Endothelial cell of umbilical vein (primary cell): ENCODE results near the gene COL6A2.

Source experiments
- JUN ChIP-seq: IDR thresholded peaks from 2 replicates; pipeline ENCODE4 v1.6.1; 2011; ENCODE audit warnings: borderline replicate concordance, low read depth; ENCODE audit not compliant: insufficient read length, insufficient read depth
- POLR2A ChIP-seq: IDR thresholded peaks from 2 replicates; pipeline ENCODE4 v1.6.1; 2012; ENCODE audit warnings: low read depth, mild to moderate bottlenecking, control low read depth, low read length
- TF ChIP-seq, protein P1 (sequence below), 2 donors: IDR thresholded peaks; 1 replicate in 1 of 2; 2 replicates in 1 of 2; pipeline ENCODE4 v1.5.1; 2011; ENCODE audit warnings: low read length in 2 of 2, mild to moderate bottlenecking in 2 of 2, moderate library complexity in 2 of 2, control low read depth in 1 of 2, inconsistent platforms in 1 of 2, low read depth in 1 of 2; ENCODE audit not compliant: insufficient read depth in 1 of 2; ENCODE audit errors: extremely low read depth in 1 of 2

DNA sequence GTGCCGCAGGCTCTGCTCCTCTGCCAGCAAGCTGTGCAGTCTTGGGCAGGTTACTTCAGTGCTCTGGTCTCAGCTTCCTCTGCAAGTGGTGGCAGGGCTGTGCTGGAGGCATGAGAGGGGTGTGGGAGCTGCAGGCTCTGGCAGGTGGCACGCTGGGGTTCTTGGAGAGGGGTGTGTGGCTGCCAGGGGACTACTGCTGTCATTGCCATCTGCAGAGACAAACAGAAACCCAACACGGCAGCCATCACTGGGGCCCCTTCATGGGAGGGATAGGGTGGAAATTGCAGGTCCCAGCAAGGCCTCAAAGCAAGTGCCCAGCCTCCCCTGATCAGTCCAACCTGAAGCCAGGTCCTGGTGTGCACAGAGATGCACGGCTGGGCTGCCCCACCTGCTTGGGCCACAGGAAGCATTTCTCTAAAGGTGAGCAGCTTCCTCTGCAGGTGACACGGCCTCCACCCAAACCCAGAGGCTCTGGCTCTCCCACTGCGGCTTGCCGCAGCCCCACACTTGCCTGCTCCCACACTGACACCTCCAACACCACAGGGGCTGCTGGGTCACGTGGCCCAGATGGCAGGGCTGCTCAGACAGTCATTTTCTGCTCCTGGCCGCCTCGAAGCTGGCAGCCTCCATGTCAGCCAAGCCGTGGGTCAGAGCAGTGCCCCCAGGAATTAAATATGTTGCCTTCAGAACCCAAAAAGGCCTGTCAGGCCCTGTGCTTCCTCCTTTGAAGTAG is 4.1 kb upstream of the COL6A2 start:
- TF ChIP-seq, protein P1, sequence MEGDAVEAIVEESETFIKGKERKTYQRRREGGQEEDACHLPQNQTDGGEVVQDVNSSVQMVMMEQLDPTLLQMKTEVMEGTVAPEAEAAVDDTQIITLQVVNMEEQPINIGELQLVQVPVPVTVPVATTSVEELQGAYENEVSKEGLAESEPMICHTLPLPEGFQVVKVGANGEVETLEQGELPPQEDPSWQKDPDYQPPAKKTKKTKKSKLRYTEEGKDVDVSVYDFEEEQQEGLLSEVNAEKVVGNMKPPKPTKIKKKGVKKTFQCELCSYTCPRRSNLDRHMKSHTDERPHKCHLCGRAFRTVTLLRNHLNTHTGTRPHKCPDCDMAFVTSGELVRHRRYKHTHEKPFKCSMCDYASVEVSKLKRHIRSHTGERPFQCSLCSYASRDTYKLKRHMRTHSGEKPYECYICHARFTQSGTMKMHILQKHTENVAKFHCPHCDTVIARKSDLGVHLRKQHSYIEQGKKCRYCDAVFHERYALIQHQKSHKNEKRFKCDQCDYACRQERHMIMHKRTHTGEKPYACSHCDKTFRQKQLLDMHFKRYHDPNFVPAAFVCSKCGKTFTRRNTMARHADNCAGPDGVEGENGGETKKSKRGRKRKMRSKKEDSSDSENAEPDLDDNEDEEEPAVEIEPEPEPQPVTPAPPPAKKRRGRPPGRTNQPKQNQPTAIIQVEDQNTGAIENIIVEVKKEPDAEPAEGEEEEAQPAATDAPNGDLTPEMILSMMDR (IDR thresholded peaks at IDR 0.05; ENCODE audit: extremely low read depth in 1 of 2, insufficient read depth in 1 of 2, low read depth in 1 of 2, low read length in 2 of 2) = no peak
- TF ChIP-seq POLR2A (no peak), JUN (no peak)
